K562 (cell line): Measurements from ENCODE around the gene UBL3. TPM values are rescaled to one million over a fixed set of nuclear protein-coding genes. Genes with fewer than 3 reads are reported as not detected.
A peak's percentile ranks its signal among the peaks of the same experiment; 100 is the strongest.

Experiments
- BRCA1 ChIP-seq, 2 experiments: fragments of 450-650 bp in 1 of 2; sonication (generic) in 1 of 2; formaldehyde crosslinking in 1 of 2; IDR thresholded peaks; 2 replicates each; pipeline versions ENCODE4 v1.5.0 to v1.6.1; 2017 to 2020; ENCODE audit warnings: mild to moderate bottlenecking in 1 of 2, missing genetic modification reagents in 1 of 2
- CBFA2T3 ChIP-seq: fragments of 450-650 bp; IDR thresholded peaks from 2 replicates; pipeline ENCODE4 v1.6.1; 2017
- CREB3L1 ChIP-seq: fragments of 450-650 bp; IDR thresholded peaks from 2 replicates; pipeline ENCODE4 v1.6.1; 2014; ENCODE audit warnings: low read depth, mild to moderate bottlenecking, moderate library complexity, borderline replicate concordance
- ERF ChIP-seq: fragments of 450-650 bp; formaldehyde crosslinking; IDR thresholded peaks from 2 replicates; pipeline ENCODE4 v1.4.0; 2020; ENCODE audit warnings: mild to moderate bottlenecking, mixed read lengths
- FOXA1 ChIP-seq: fragments of 450-650 bp; IDR thresholded peaks from 2 replicates; pipeline ENCODE4 v1.6.1; 2016; ENCODE audit warnings: mild to moderate bottlenecking, borderline replicate concordance
- KLF13 ChIP-seq: fragments of 450-650 bp; IDR thresholded peaks from 2 replicates; pipeline ENCODE4 v1.6.1; 2016; ENCODE audit warnings: missing genetic modification characterization, low read depth, mild to moderate bottlenecking, missing compliant biosample characterization, moderate library complexity, borderline replicate concordance
- MAZ ChIP-seq, 2 experiments: fragments of 450-650 bp in 1 of 2; sonication (generic) in 1 of 2; formaldehyde crosslinking; IDR thresholded peaks in 1 of 2; conservative IDR thresholded peaks in 1 of 2; 2 replicates each; pipeline versions ENCODE4 v1.4.0 to v1.5.0; 2020; ENCODE audit warnings: mild to moderate bottlenecking in 1 of 2, missing genetic modification reagents in 1 of 2
- MECOM ChIP-seq: fragments of 250-450 bp; sonication (Bioruptor Pico); IDR thresholded peaks from 2 replicates; pipeline ENCODE4 v1.8.0; 2022; ENCODE audit warnings: inconsistent platforms
- NFE2L1 ChIP-seq: fragments of 450-650 bp; IDR thresholded peaks from 2 replicates; pipeline ENCODE4 v1.6.1; 2016; ENCODE audit warnings: missing genetic modification characterization, low read depth, mild to moderate bottlenecking, missing compliant biosample characterization, moderate library complexity, borderline replicate concordance
- PHF8 ChIP-seq: fragments of 200-600 bp; sonication (generic); IDR thresholded peaks from 2 replicates; pipeline ENCODE4 v1.6.1; 2012; ENCODE audit warnings: mixed run types, mild to moderate bottlenecking, inconsistent platforms, low read length, moderate library complexity, borderline replicate concordance
- POLR2G ChIP-seq: fragments of 200-400 bp; formaldehyde crosslinking; IDR thresholded peaks from 2 replicates; pipeline ENCODE4 v1.6.1; 2017; ENCODE audit warnings: low read depth, mild to moderate bottlenecking, antibody characterized with exemption, low read length, moderate library complexity
- PTRF ChIP-seq: fragments of 450-650 bp; IDR thresholded peaks from 2 replicates; pipeline ENCODE4 v1.6.1; 2016; ENCODE audit warnings: mild to moderate bottlenecking, missing genetic modification characterization, missing compliant biosample characterization
- PYGO2 ChIP-seq: fragments of 450-650 bp; IDR thresholded peaks from 2 replicates; pipeline ENCODE4 v1.6.1; 2016; ENCODE audit warnings: mild to moderate bottlenecking, missing genetic modification characterization, moderate library complexity, missing compliant biosample characterization
- RERE ChIP-seq: sonication (generic); formaldehyde crosslinking; IDR thresholded peaks from 2 replicates; pipeline ENCODE4 v1.8.0; 2023; ENCODE audit warnings: missing genetic modification reagents, mild to moderate bottlenecking, borderline replicate concordance
- ZBTB17 ChIP-seq: fragments of 450-650 bp; formaldehyde crosslinking; IDR thresholded peaks from 2 replicates; pipeline ENCODE4 v1.4.0; 2020; ENCODE audit warnings: mild to moderate bottlenecking
- ZKSCAN8 ChIP-seq: fragments of 200-800 bp; sonication (Bioruptor generic); IDR thresholded peaks from 2 replicates; pipeline ENCODE4 v1.6.1; 2016; ENCODE audit warnings: missing genetic modification characterization, missing compliant biosample characterization
- ZNF668 ChIP-seq: fragments of 250-450 bp; sonication (Bioruptor Pico); IDR thresholded peaks from 2 replicates; pipeline ENCODE4 v1.8.0; 2022; ENCODE audit warnings: mild to moderate bottlenecking, inconsistent platforms
- ZNF780A ChIP-seq: fragments of 250-450 bp; sonication (Bioruptor Pico); IDR thresholded peaks from 2 replicates; pipeline ENCODE4 v1.5.0; 2021; ENCODE audit warnings: mild to moderate bottlenecking
- polyA plus RNA-seq, 8 experiments: library from polyadenylated mRNA; depleted of rRNA in 4 of 8; stranded (reverse) in 5 of 8; unstranded in 3 of 8; fragments of >200 nt; fragmentation: Nextera tagmentation in 2 of 8; fragmentation: Illumina TruSeq in 1 of 8; extraction: Ambion mirVana in 2 of 8; extraction: Trizol in 1 of 8; gene quantifications; 2 replicates each; pipeline versions ENCODE4 v1.2.1 to v1.2.3, GENCODE V29; 2011 to 2014; ENCODE audit warnings: inconsistent platforms in 1 of 8, missing spikeins in 1 of 8
- total RNA-seq, 7 experiments: library from RNA; depleted of rRNA in 6 of 7; stranded (reverse); fragments of >200 nt in 6 of 7; fragmentation: Illumina TruSeq in 2 of 7; extraction: Trizol in 2 of 7; gene quantifications; 2 replicates each; pipeline versions ENCODE4 v1.2.1 to v1.2.3, GENCODE V29; 2011 to 2021; ENCODE audit warnings: low replicate concordance in 1 of 7

The UBL3 gene
- total and polyA plus RNA-seq, 9 of the 15 experiments (the other 6 are each of a cell fraction or from before 2014, with no cell fraction given), result 0.64 to 2.4 (median 1.8) TPM

GRCh38 chr13:29850213-29850898 is at the start of gene UBL3 (continued):
- TF ChIP-seq RERE (CRISPR knock-in tag) (no peak), NFE2L1 (no peak), ZKSCAN8 (CRISPR knock-in tag) (no peak), ERF (CRISPR knock-in tag) (no peak), BRCA1 (IDR thresholded peaks at IDR 0.05) (no peak), BRCA1 (CRISPR knock-in tag; IDR thresholded peaks at IDR 0.05) (no peak), ZNF668 (CRISPR knock-in tag) (no peak), CREB3L1 (no peak), FOXA1 (no peak), CBFA2T3 (no peak), PYGO2 (tag) (no peak), PTRF (no peak), ZBTB17 (CRISPR knock-in tag) (no peak), MAZ (CRISPR knock-in tag; conservative IDR thresholded peaks at IDR 0.05 in 1 of 2, IDR thresholded peaks at IDR 0.05 in 1 of 2) (peak; percentile 83 to 87), PHF8 (peak; percentile 57; the same call in 1 of the 2 replicates), MECOM (CRISPR knock-in tag) (no peak), KLF13 (tag) (0 out of 2 replicates have a peak, but pooled peaks have one; percentile 49), POLR2G (peak; percentile 88), ZNF780A (CRISPR knock-in tag) (no peak)
